ENCODE results near the gene OSBPL5.

- TF ChIP-seq POLR2AphosphoS5 (IDR thresholded peaks at IDR 0.05; ENCODE audit: low read depth, low read length) (no peak), SIN3A (IDR thresholded peaks at IDR 0.05; ENCODE audit: borderline replicate concordance, insufficient read depth, low read length) (no peak), TAF1 (IDR thresholded peaks at IDR 0.05; ENCODE audit: borderline replicate concordance, insufficient read depth, low read length) (no peak), REST (IDR thresholded peaks at IDR 0.05; ENCODE audit: insufficient read depth in 1 of 2, low read depth in 2 of 2, low read length in 2 of 2) (no peak)
Observed at GRCh38 chr11:3121931-3122774, 43.0 kb downstream of the OSBPL5 start.

Measured in PFSK-1 (cell line).